ENCODE measurements around the gene ERBB3. TPM values are rescaled to one million over a fixed set of nuclear protein-coding genes. Genes with fewer than 3 reads are reported as not detected.

ERBB3 gene
- total RNA-seq, 1 donor from 2014 or later = 3.8 TPM

DNA sequence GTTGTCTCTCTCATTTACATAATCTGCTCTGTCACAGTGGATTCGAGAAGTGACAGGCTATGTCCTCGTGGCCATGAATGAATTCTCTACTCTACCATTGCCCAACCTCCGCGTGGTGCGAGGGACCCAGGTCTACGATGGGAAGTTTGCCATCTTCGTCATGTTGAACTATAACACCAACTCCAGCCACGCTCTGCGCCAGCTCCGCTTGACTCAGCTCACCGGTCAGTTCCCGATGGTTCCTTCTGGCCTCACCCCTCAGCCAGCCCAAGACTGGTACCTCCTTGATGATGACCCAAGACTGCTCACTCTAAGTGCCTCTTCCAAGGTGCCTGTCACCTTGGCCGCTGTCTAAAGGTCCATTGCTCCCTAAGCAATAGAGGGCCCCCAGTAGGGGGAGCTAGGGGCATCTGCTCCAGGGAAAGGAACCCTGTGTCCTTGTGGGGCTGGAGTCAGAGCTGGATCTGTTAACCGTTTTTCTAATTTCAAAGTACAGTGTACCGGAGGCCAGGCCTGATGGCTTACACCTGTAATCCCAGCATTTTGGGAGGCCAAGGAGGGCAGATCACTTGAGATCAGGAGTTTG, 5.1 kb downstream of the ERBB3 start:
- Mint-ChIP-seq H3K27ac (ENCODE audit: unreplicated experiment) (no peak overlapping the region), H3K4me3 (ENCODE audit: unreplicated experiment) (no peak overlapping the region)
- TF ChIP-seq, protein P1, sequence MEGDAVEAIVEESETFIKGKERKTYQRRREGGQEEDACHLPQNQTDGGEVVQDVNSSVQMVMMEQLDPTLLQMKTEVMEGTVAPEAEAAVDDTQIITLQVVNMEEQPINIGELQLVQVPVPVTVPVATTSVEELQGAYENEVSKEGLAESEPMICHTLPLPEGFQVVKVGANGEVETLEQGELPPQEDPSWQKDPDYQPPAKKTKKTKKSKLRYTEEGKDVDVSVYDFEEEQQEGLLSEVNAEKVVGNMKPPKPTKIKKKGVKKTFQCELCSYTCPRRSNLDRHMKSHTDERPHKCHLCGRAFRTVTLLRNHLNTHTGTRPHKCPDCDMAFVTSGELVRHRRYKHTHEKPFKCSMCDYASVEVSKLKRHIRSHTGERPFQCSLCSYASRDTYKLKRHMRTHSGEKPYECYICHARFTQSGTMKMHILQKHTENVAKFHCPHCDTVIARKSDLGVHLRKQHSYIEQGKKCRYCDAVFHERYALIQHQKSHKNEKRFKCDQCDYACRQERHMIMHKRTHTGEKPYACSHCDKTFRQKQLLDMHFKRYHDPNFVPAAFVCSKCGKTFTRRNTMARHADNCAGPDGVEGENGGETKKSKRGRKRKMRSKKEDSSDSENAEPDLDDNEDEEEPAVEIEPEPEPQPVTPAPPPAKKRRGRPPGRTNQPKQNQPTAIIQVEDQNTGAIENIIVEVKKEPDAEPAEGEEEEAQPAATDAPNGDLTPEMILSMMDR (IDR thresholded peaks at IDR 0.05; ENCODE audit: insufficient read depth, low read depth, low read length) = peak; percentile 24
- no peak for TF ChIP-seq EZH2 (IDR thresholded peaks at IDR 0.05; ENCODE audit: insufficient read depth, low read length)

DNA sequence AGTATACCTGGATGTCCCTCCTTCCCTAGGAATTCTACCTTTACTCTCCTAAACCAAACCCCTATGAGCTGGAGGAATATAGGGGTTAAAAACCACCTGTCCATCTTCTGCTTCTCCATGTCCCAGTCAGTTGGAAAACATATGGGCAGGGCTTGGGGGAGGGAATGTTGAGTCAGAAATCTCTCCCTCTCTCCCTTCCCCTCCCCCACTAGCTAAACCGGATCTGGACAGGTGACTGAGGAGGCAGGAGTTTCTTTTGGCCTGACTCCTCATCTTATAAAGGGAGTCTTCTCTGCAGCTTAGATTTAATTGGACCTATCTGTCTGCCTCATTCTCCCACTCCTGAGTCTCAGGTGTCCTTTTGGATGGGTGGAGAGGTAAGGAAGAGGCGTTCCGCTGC, 6.1 kb downstream of the ERBB3 start:
- Mint-ChIP-seq H3K4me3 (ENCODE audit: unreplicated experiment) (no peak overlapping the region), H3K27ac (ENCODE audit: unreplicated experiment) (no peak overlapping the region), H3K27me3 (ENCODE audit: low read depth, unreplicated experiment) (peaks cover 6% of the 10 kb centered on the region), H3K9me3 (ENCODE audit: unreplicated experiment) (no peaks in the 10 kb centered on the region), H3K4me1 (ENCODE audit: low read depth, unreplicated experiment) (no peaks in the 10 kb centered on the region), H3K36me3 (ENCODE audit: low read depth, unreplicated experiment) (peaks cover 2% of the 10 kb centered on the region)
- no peak overlapping the region for H3K4me2 ChIP-seq (ENCODE audit: low read length)
- peaks cover 21% of the 10 kb centered on the region for H3K27me3 ChIP-seq (ENCODE audit: insufficient read depth, low read length)
- no peaks in the 10 kb centered on the region for H3K79me2 ChIP-seq (ENCODE audit: insufficient read depth, low read length)
- no peak overlapping the region for H3K27ac ChIP-seq (ENCODE audit: low read depth, low read length)
- no peaks in the 10 kb centered on the region for H3K9me3 ChIP-seq (ENCODE audit: insufficient read depth, low read depth, low read length)
- no peak overlapping the region for H2AFZ ChIP-seq (ENCODE audit: low read depth, low read length)
- H4K20me1 ChIP-seq (ENCODE audit: insufficient read depth, low read length) = no peaks in the 10 kb centered on the region
- no peak for DNase-seq (ENCODE audit: low read depth)
- H3K4me1 ChIP-seq (ENCODE audit: insufficient read depth, low read length) = no peaks in the 10 kb centered on the region
- H3K4me3 ChIP-seq (ENCODE audit: insufficient read depth, low read depth, low read length) = no peak overlapping the region
- TF ChIP-seq, protein P1 (IDR thresholded peaks at IDR 0.05; ENCODE audit: insufficient read depth, low read depth, low read length) = no peak
- TF ChIP-seq EZH2 (IDR thresholded peaks at IDR 0.05; ENCODE audit: insufficient read depth, low read length) = no peak
- no peaks in the 10 kb centered on the region for H3K36me3 ChIP-seq (ENCODE audit: insufficient read depth, low read length)
- no peak for FAIRE-seq
- H3K9ac ChIP-seq (ENCODE audit: low read length) = no peak overlapping the region

More for the DNA sequence above, 5.1 kb downstream of the ERBB3 start:
- Mint-ChIP-seq H3K27me3 (ENCODE audit: low read depth, unreplicated experiment) (peaks cover 6% of the 10 kb centered on the region), H3K9me3 (ENCODE audit: unreplicated experiment) (no peaks in the 10 kb centered on the region), H3K36me3 (ENCODE audit: low read depth, unreplicated experiment) (peaks cover 2% of the 10 kb centered on the region), H3K4me1 (ENCODE audit: low read depth, unreplicated experiment) (no peaks in the 10 kb centered on the region)
- H3K27ac ChIP-seq (ENCODE audit: low read depth, low read length) = no peak overlapping the region
- H3K9ac ChIP-seq (ENCODE audit: low read length) = no peak overlapping the region
- H3K79me2 ChIP-seq (ENCODE audit: insufficient read depth, low read length) = no peaks in the 10 kb centered on the region
- peaks cover 4% of the 10 kb centered on the region for H3K4me1 ChIP-seq (ENCODE audit: insufficient read depth, low read length)
- H4K20me1 ChIP-seq (ENCODE audit: insufficient read depth, low read length) = no peaks in the 10 kb centered on the region
- H2AFZ ChIP-seq (ENCODE audit: low read depth, low read length) = no peak overlapping the region
- no peak overlapping the region for H3K4me3 ChIP-seq (ENCODE audit: insufficient read depth, low read depth, low read length)
- H3K36me3 ChIP-seq (ENCODE audit: insufficient read depth, low read length) = no peaks in the 10 kb centered on the region
- DNase-seq (ENCODE audit: low read depth) (no peak), FAIRE-seq (no peak)
- no peak overlapping the region for H3K4me2 ChIP-seq (ENCODE audit: low read length)
- no peaks in the 10 kb centered on the region for H3K9me3 ChIP-seq (ENCODE audit: insufficient read depth, low read depth, low read length)
- peaks cover 26% of the 10 kb centered on the region for H3K27me3 ChIP-seq (ENCODE audit: insufficient read depth, low read length)

- Mint-ChIP-seq H3K27me3 (ENCODE audit: low read depth, unreplicated experiment) (peaks cover 6% of the 10 kb centered on the region), H3K4me3 (ENCODE audit: unreplicated experiment) (no peak overlapping the region), H3K4me1 (ENCODE audit: low read depth, unreplicated experiment) (no peaks in the 10 kb centered on the region), H3K36me3 (ENCODE audit: low read depth, unreplicated experiment) (peaks cover 2% of the 10 kb centered on the region), H3K9me3 (ENCODE audit: unreplicated experiment) (no peaks in the 10 kb centered on the region), H3K27ac (ENCODE audit: unreplicated experiment) (no peak overlapping the region)
- no peaks in the 10 kb centered on the region for H4K20me1 ChIP-seq (ENCODE audit: insufficient read depth, low read length)
- no peaks in the 10 kb centered on the region for H3K36me3 ChIP-seq (ENCODE audit: insufficient read depth, low read length)
- DNase-seq (ENCODE audit: low read depth) (no peak), FAIRE-seq (no peak)
- no peaks in the 10 kb centered on the region for H3K79me2 ChIP-seq (ENCODE audit: insufficient read depth, low read length)
- H2AFZ ChIP-seq (ENCODE audit: low read depth, low read length) = no peak overlapping the region
- H3K9me3 ChIP-seq (ENCODE audit: insufficient read depth, low read depth, low read length) = no peaks in the 10 kb centered on the region
- H3K27me3 ChIP-seq (ENCODE audit: insufficient read depth, low read length) = peaks cover 16% of the 10 kb centered on the region
- no peaks in the 10 kb centered on the region for H3K4me1 ChIP-seq (ENCODE audit: insufficient read depth, low read length)
- no peak overlapping the region for H3K4me3 ChIP-seq (ENCODE audit: insufficient read depth, low read depth, low read length)
- no peak overlapping the region for H3K27ac ChIP-seq (ENCODE audit: low read depth, low read length)
- no peak overlapping the region for H3K4me2 ChIP-seq (ENCODE audit: low read length)
- TF ChIP-seq EZH2 (IDR thresholded peaks at IDR 0.05; ENCODE audit: insufficient read depth, low read length) = no peak
- TF ChIP-seq, protein P1 (IDR thresholded peaks at IDR 0.05; ENCODE audit: insufficient read depth, low read depth, low read length) = no peak
- no peak overlapping the region for H3K9ac ChIP-seq (ENCODE audit: low read length)
Observed at GRCh38 chr12:56086608-56087007, 6.6 kb downstream of the ERBB3 start.
